ENCODE results near the gene PLLP. TPM values are rescaled to one million over a fixed set of nuclear protein-coding genes. Genes with fewer than 3 reads are reported as not detected.
A peak's percentile ranks its signal among the peaks of the same experiment; 100 is the strongest.

Gene PLLP, protein sequence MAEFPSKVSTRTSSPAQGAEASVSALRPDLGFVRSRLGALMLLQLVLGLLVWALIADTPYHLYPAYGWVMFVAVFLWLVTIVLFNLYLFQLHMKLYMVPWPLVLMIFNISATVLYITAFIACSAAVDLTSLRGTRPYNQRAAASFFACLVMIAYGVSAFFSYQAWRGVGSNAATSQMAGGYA
- total RNA-seq, result 5.2 TPM
- long read RNA-seq, partial matches to known transcripts, result 1 of 6 reads
- long read RNA-seq, other reads (novel, unspliced or antisense), result 1 of 6 reads

DNA sequence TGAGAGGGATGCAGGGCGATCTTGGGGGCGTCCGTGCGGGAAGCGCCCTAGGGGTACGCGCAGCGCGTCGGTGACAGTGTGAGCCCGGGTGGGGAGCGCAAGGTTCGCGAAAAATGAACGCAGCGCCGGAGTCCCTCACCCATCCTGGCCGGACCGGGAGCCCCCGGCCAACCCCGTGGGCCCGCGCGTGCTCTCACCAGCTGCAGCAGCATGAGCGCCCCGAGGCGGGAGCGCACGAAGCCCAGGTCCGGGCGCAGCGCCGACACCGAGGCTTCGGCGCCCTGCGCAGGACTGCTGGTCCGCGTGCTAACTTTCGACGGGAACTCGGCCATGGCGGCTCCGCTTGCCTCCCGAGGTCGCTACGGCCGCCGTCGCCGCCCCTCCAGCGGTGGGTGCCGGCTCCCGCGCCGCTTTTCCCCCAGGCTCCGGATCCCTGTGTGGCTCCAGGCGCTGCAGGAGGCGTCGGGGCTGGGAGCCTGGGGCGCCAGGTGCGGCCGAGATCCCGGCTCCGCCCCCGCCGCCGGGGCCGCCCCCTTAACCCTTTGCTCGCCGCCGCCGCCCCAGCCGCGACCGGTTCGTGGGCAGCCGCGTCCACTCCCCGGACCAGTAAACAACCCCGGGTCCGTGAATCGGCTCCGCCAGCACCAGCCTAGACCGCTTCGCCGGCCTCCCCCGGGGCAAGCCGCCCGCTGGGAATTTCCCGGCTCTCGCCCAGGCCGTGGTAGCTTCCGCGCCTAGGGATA, at the start of gene PLLP:
PLLP (minus strand) TSS at position 464 of the 743 bp plus-strand sequence; CDS start at position 332, 132 bp downstream.
- TF ChIP-seq, protein P1, sequence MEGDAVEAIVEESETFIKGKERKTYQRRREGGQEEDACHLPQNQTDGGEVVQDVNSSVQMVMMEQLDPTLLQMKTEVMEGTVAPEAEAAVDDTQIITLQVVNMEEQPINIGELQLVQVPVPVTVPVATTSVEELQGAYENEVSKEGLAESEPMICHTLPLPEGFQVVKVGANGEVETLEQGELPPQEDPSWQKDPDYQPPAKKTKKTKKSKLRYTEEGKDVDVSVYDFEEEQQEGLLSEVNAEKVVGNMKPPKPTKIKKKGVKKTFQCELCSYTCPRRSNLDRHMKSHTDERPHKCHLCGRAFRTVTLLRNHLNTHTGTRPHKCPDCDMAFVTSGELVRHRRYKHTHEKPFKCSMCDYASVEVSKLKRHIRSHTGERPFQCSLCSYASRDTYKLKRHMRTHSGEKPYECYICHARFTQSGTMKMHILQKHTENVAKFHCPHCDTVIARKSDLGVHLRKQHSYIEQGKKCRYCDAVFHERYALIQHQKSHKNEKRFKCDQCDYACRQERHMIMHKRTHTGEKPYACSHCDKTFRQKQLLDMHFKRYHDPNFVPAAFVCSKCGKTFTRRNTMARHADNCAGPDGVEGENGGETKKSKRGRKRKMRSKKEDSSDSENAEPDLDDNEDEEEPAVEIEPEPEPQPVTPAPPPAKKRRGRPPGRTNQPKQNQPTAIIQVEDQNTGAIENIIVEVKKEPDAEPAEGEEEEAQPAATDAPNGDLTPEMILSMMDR (IDR thresholded peaks at IDR 0.05; ENCODE audit: borderline replicate concordance), result no peak
- no peak for DNase-seq
- intact Hi-C loops (cut with micrococcal nuclease), result no loop called here
- Histone ChIP-seq H3K4me1 (peaks cover 14% of the 10 kb centered on the region), H3K36me3 (no peaks in the 10 kb centered on the region), H3K27me3 (ENCODE audit: low read depth) (peaks cover 18% of the 10 kb centered on the region), H3K27ac (replicated peaks) (peak within 1 kb of the TSS; percentile 61), H3K4me3 (peak within 1 kb of the TSS; percentile 75), H3K9me3 (replicated peaks) (no peaks in the 10 kb centered on the region)

DNA sequence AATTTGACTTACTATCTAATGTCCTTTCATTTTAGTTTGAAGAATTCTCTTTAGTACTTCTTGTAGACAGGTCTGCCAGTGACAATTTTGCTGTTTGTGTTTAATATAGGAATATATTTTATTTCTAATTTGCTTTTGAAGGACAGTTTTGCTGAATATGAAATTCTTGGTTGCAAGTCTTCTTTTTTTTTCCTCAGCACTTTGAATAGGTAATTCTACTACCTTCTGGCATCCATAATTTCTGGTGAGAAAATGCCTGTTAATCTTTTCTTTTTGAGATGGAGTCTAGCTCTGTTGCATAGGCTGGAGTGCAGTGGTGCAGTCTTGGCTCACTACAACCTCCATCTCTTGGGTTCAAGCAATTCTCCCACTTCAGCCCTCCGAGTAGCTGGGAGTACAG, 48.9 kb upstream of the PLLP start:
- no peaks in the 10 kb centered on the region for H3K27me3 ChIP-seq (ENCODE audit: low read depth)
- peaks cover 6% of the 10 kb centered on the region for H3K4me1 ChIP-seq
- TF ChIP-seq, protein P1 (IDR thresholded peaks at IDR 0.05; ENCODE audit: borderline replicate concordance), result no peak
- no peak for DNase-seq
- H3K36me3 ChIP-seq, result no peaks in the 10 kb centered on the region
- H3K9me3 ChIP-seq (replicated peaks), result peaks cover 19% of the 10 kb centered on the region
- no peak overlapping the region for H3K27ac ChIP-seq (replicated peaks)
- H3K4me3 ChIP-seq, result no peak overlapping the region
- intact Hi-C loops (cut with micrococcal nuclease), result no loop called here

DNA sequence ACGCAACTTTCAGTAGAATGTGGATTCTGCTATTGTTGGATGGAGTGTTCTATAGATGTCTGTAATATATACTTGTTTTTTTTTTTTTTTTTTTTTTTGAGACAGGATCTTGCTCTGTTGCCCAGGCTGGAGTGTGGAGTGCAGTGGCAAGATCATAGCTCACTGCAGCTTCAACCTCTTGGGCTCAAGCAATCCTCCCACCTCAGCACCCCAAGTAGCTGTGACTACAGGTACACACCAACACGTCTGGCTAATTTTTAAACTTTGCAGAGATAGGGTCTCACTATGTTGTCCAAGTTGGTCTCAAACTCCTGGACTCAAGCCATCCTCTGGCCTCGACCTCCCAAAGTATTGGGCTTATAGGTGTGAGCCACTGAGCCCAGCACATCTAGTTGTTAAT, 46.9 kb upstream of the PLLP start:
- peaks cover 19% of the 10 kb centered on the region for H3K9me3 ChIP-seq (replicated peaks)
- no peak overlapping the region for H3K4me3 ChIP-seq
- no peak overlapping the region for H3K27ac ChIP-seq (replicated peaks)
- H3K4me1 ChIP-seq, result peaks cover 6% of the 10 kb centered on the region
- DNase-seq, result no peak
- H3K27me3 ChIP-seq (ENCODE audit: low read depth), result no peaks in the 10 kb centered on the region
- intact Hi-C loops (cut with micrococcal nuclease), result no loop called here
- TF ChIP-seq, protein P1 (IDR thresholded peaks at IDR 0.05; ENCODE audit: borderline replicate concordance), result no peak
- no peaks in the 10 kb centered on the region for H3K36me3 ChIP-seq

DNA sequence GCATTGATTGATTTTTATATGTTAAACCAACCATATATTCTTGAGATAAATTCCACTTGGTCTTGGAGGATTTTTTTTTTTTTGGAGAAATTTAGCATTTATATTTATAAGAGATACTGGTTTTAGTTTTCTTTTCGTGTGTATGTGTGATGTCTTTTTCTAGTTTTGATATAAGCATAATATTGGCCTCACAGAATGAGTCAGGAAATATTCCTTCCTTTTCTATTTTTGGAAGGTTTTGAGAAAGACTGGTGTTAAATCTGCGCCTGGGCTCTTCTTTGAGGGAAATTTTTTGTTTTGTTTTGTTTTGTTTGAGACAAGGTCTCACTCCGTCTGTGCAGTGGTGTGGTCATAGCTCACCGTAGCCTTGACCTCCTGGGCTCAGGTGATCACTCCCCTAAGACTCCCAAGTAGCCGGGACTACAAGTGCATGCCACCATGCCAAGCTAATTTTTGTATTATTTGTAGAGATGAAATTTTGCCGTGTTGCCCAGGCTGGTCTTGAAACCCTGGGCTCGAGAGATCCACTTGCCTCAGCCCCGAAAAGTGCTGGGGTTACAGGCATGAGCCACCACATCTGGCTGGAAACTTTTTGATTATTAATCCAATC, 45.4 kb upstream of the PLLP start:
- TF ChIP-seq, protein P1 (IDR thresholded peaks at IDR 0.05; ENCODE audit: borderline replicate concordance), result no peak
- H3K27me3 ChIP-seq (ENCODE audit: low read depth), result no peaks in the 10 kb centered on the region
- intact Hi-C loops (cut with micrococcal nuclease), result no loop called here
- H3K4me3 ChIP-seq, result no peak overlapping the region
- H3K4me1 ChIP-seq, result peaks cover under 1% of the 10 kb centered on the region
- no peaks in the 10 kb centered on the region for H3K36me3 ChIP-seq
- H3K9me3 ChIP-seq (replicated peaks), result peaks cover 35% of the 10 kb centered on the region
- DNase-seq, result no peak
- no peak overlapping the region for H3K27ac ChIP-seq (replicated peaks)

DNA sequence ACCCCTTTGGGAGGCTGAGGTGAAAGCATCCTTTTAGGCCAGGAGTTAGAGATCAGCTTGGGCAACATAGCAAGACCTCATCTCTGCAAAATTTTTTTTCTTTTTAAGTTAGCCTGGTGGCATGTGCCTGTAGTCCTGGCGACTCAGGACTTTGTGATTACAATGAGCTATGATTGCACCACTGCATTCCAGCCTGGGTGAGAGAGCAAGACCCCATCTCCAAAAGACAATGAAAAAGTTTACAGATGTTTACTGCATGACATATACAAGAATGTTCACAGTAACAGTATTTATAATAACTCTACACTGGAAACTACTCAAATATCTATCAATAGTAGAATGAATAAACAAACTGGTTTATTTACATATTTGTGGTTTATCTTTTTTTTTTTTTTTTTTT, 41.0 kb upstream of the PLLP start:
- intact Hi-C loops (cut with micrococcal nuclease), result no loop called here
- no peak for DNase-seq

More for the DNA sequence above, 41.0 kb upstream of the PLLP start:
- Histone ChIP-seq H3K36me3 (no peaks in the 10 kb centered on the region), H3K27ac (replicated peaks) (no peak overlapping the region), H3K9me3 (replicated peaks) (peaks cover 31% of the 10 kb centered on the region), H3K27me3 (ENCODE audit: low read depth) (no peaks in the 10 kb centered on the region), H3K4me1 (no peaks in the 10 kb centered on the region), H3K4me3 (no peak overlapping the region)
- TF ChIP-seq, protein P1 (IDR thresholded peaks at IDR 0.05; ENCODE audit: borderline replicate concordance), result no peak

All from left ventricle myocardium inferior (tissue), 1 donor.